ENCODE measurements around the gene GOLPH3. TPM values are rescaled to one million over a fixed set of nuclear protein-coding genes. Genes with fewer than 3 reads are reported as not detected.

Gene GOLPH3
- total RNA-seq, 1 experiment from 2014 or later: 69.2 TPM

DNA sequence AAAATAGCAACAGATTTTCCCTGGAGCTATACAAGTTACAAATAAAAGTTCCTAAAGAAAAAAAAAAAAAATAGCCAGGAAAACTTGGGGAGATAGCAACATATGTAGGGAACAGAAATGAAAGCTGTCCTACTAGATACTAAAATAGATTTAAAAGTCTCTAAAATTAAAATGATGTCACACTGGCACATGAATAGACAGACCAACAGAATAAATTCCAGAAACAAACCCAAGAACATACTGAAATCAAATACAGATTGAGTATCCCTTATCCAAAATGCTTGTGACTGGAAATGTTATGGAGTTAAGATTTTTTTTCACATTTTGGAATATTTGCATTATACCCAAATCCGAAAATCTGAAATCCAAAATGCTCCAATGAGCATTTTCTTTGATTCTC, 23.8 kb downstream of the GOLPH3 start:
- H3K4me1 ChIP-seq (ENCODE audit: control insufficient read depth in 1 of 2, insufficient read depth in 2 of 2, low read length in 2 of 2): no peaks in the 10 kb centered on the region; a peak in 1 of 4 replicates
- H2AFZ ChIP-seq (ENCODE audit: low read depth, low read length, poor library complexity, severe bottlenecking): no peak overlapping the region
- no peak overlapping the region for H3K4me3 ChIP-seq (replicated peaks in 1 of 2; ENCODE audit: low read depth in 1 of 2, low read length in 2 of 2)
- DNase-seq (ENCODE audit: low read depth, low spot score) (no peak), ATAC-seq (no peak)
- CTCF ChIA-PET: no interaction called here
- intact Hi-C loops (cut with micrococcal nuclease): no loop called here
- H3K27ac ChIP-seq (ENCODE audit: low read depth, low read length): no peak overlapping the region
- POLR2A ChIA-PET: no interaction called here
- H3K9me2 ChIP-seq (ENCODE audit: insufficient read depth): no peaks in the 10 kb centered on the region
- H3K4me2 ChIP-seq (ENCODE audit: low read length): no peak overlapping the region
- RAD21 ChIA-PET (ENCODE audit: low non-redundant PET in 1 of 2, low total read pairs in 2 of 2, uncharacterized antibody in 2 of 2, unreplicated experiment in 2 of 2): no interaction called here
- no peaks in the 10 kb centered on the region for H3K9me3 ChIP-seq (ENCODE audit: control insufficient read depth in 1 of 2, insufficient read depth in 1 of 2, low read depth in 1 of 2, low read length in 2 of 2)
- no peaks in the 10 kb centered on the region for H3K27me3 ChIP-seq (ENCODE audit: insufficient read depth, low read length)
- no TSS peak for BruUV-seq (replicated peaks)
- TF ChIP-seq SP1 (IDR thresholded peaks at IDR 0.05; ENCODE audit: low read depth): no peak
- TF ChIP-seq, protein P1, sequence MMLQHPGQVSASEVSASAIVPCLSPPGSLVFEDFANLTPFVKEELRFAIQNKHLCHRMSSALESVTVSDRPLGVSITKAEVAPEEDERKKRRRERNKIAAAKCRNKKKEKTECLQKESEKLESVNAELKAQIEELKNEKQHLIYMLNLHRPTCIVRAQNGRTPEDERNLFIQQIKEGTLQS (IDR thresholded peaks at IDR 0.05): no peak
- TF ChIP-seq, protein P2, sequence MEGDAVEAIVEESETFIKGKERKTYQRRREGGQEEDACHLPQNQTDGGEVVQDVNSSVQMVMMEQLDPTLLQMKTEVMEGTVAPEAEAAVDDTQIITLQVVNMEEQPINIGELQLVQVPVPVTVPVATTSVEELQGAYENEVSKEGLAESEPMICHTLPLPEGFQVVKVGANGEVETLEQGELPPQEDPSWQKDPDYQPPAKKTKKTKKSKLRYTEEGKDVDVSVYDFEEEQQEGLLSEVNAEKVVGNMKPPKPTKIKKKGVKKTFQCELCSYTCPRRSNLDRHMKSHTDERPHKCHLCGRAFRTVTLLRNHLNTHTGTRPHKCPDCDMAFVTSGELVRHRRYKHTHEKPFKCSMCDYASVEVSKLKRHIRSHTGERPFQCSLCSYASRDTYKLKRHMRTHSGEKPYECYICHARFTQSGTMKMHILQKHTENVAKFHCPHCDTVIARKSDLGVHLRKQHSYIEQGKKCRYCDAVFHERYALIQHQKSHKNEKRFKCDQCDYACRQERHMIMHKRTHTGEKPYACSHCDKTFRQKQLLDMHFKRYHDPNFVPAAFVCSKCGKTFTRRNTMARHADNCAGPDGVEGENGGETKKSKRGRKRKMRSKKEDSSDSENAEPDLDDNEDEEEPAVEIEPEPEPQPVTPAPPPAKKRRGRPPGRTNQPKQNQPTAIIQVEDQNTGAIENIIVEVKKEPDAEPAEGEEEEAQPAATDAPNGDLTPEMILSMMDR (IDR thresholded peaks at IDR 0.05 in 2 of 3, conservative IDR thresholded peaks at IDR 0.05 in 1 of 3; ENCODE audit: borderline replicate concordance in 1 of 3, insufficient read depth in 1 of 3, low read depth in 2 of 3, low read length in 2 of 3): no peak
- TF ChIP-seq ZFX (IDR thresholded peaks at IDR 0.05): no peak
- TF ChIP-seq ELF1 (IDR thresholded peaks at IDR 0.05; ENCODE audit: borderline replicate concordance, low read depth): no peak
- no peak for TF ChIP-seq CBX3 (IDR thresholded peaks at IDR 0.05; ENCODE audit: low read depth)
- TF ChIP-seq TCF7L2 (IDR thresholded peaks at IDR 0.05; ENCODE audit: borderline replicate concordance, extremely low read depth, insufficient read depth, insufficient read length): no peak
- TF ChIP-seq CEBPB (IDR thresholded peaks at IDR 0.05; ENCODE audit: low read depth): no peak
- TF ChIP-seq YY1 (IDR thresholded peaks at IDR 0.05; ENCODE audit: extremely low read depth, insufficient replicate concordance, low read depth, low read length): no peak
- H3K36me3 ChIP-seq (ENCODE audit: control insufficient read depth in 1 of 2, insufficient read depth in 2 of 2, low read length in 2 of 2): no peaks in the 10 kb centered on the region
- peaks cover 28% of the 10 kb centered on the region; the same call in 1 of the 2 replicates for H4K20me1 ChIP-seq (ENCODE audit: insufficient read depth)
- no peak overlapping the region for H3K9ac ChIP-seq (ENCODE audit: low read length)
- peaks cover 100% of the 10 kb centered on the region for H3K79me2 ChIP-seq (ENCODE audit: insufficient read depth, low read length)

All from HCT116 (cell line).